Measurements from ENCODE around the gene SLC24A3. TPM values are rescaled to one million over a fixed set of nuclear protein-coding genes. Genes with fewer than 3 reads are reported as not detected.
"Not testable (repeated sequence)": the region's sequence is repeated elsewhere in the genome, so short reads cannot be mapped to it uniquely, and the experiment has no call there.

SLC24A3 gene
- total RNA-seq, 1 donor from 2014 or later, result 33.5 TPM

DNA sequence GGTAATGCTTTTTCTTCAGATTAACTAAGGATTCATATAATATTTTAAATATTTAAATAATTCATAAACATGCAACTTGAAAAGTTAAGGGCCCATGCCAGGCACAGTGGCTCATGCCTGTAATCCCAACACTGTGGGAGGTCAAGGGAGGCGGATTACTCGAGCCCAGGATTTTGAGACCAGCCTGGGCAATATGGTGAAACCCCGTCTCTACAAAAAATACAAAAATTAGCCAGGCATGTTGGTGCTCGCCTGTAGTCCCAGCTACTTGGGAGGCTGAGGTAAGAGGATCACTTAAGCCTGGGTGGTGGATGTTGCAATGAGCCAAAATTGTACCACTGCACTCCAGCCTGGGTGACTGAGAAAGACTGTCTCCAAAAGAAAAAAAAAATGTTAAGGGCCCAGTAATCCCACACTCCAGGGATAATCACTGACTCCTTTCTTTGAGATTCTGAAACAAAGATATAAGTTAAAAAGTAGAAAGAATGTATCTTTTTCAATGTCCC, 537.7 kb downstream of the SLC24A3 start:
- DNase-seq, result no peak

DNA sequence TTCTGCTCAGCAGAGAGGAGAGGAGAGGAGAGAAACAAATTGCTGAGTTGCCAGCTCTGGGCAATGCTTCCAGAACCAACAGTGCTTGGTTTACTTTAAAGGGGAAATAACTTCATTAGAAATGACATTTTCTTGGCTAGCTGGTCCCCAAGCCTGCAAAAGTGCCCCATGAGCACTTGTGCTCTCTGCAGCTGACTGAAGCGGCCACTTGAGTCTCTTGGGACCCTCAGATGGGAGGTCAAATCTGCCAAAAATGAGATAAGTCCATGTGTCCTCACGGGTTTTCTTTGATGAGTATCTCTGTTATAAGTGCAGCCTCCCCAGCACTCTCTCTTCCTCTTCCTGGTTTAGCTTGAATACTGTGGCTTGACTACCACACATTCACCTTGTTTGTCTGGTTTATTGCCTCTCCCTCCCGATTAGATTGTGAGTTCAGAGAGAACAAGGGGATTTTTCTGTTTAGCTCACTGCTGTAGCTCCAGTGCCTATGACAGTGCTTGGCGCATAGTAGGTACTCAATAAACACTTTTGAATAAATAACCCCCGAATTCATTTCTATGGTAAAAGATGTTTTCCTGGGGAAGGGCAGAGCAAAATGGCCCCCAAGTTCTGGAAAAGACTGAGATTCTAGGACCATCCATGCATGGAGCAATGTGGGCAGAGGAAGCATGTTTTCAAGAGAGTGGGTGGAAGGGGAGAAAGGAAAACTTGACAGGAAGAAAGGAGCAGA, 538.6 kb downstream of the SLC24A3 start:
- peak; percentile 34 for DNase-seq

DNA sequence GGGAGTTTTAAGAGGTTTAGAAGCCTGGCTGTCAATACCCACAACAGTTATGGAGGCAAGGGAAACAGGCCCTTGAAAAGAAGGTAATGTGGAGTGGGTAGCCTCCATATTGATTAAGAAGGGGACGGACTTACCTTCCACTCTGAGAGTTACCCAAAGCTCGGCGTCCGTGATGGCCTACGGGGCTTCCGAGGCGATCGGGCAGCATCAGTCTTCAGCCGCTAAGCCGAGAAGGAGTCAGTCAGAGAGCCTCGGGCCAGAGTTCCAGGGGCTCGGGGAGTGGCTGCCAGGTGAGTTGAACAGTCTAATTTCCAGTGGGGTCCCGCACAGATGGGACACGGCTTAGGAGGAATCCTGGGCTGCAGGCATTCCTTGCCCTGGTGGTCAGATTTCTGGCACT, 541.8 kb downstream of the SLC24A3 start:
- not testable (repeated sequence) for DNase-seq

DNA sequence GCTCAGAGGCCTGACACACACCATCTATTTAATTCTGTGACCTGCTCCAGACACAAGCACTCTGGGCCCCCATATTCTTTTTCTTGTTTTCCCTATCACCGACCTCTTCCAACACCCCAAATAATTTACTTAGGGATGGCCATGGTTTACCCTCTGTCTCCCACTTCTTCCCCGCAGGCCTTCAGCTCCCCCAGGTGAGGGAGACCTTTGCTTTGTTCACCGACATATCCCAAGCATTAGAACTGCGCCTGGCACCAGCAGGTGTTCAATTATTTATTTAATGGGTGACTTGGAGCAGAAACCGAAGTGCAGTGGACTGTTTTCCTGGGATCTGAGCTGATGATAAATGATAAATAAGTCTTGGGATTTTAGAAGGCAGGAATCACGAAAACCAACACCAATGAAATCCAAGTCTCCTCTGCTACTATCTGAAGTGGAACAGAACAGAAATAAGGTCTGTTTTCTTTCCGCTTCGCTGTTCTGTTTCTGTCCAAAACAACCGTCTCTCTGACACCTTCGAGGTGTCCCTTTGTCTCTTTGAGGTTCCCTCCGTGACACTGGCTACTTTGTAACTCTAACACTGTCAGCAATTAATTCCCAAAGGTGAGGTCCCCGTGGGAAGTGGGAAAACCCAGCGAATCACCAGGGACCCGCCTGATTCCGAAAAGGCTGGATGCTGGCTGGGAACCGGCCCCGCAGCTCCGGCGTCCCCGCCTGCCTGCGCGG, 544.5 kb downstream of the SLC24A3 start:
- peak; percentile 33 for DNase-seq

DNA sequence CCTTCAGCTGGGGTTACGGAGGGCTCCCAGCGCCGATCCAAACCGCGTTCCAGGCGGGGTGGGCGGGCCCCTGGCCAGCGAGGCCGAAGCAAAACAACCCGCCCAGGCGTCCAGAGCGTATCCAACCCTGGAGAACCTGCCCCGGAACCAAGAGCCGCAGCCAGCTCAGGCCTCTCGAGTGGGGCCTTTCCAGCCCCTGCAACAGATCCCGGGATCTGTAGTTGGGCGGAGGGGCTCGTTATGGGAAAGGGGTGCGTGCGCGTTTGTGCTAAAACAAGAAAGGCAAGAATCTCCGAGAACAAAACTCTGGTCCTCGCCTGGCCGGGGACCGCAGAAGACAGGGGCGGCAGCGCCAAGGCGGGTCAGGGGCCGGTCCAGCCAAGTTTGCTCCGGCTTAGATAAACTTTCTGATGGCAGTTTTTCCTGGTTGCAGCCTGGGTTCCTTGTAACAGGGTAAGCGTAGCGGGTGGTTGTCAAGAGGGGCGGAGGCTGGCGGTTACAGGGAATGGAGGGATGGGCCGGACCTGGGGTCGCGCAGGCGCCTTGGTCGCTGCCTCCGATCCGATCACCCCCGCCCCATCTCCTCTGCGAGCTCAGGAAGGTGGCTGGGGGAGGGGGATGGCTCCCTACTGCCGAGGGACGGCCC, 545.2 kb downstream of the SLC24A3 start:
- peak; percentile 97 for DNase-seq

DNA sequence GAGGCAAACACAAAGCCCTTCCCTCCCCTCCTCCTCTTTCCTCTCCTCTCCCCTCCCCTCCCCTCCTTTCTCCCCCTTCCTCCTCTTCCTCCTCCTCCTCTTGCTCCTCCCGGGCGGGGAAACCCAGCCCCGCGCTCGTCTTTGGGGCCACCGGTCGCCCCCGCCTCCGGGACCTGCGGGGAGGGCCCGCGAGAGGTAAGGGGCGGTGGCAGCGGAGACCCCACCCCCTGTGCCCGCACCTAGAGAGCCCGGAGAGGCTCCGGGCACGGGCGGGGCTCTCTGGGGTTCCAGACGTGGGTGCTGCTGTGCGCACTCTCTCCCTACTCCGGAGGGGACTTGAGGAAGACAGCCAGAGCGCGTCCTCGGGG, 545.7 kb downstream of the SLC24A3 start, which contains the start of gene RIN2:
Gene RIN2 (plus strand): TSS at position 126 of the 368 bp plus-strand sequence. CDS start 131,344 bp downstream, outside the sequence.
- DNase-seq, result no peak

DNA sequence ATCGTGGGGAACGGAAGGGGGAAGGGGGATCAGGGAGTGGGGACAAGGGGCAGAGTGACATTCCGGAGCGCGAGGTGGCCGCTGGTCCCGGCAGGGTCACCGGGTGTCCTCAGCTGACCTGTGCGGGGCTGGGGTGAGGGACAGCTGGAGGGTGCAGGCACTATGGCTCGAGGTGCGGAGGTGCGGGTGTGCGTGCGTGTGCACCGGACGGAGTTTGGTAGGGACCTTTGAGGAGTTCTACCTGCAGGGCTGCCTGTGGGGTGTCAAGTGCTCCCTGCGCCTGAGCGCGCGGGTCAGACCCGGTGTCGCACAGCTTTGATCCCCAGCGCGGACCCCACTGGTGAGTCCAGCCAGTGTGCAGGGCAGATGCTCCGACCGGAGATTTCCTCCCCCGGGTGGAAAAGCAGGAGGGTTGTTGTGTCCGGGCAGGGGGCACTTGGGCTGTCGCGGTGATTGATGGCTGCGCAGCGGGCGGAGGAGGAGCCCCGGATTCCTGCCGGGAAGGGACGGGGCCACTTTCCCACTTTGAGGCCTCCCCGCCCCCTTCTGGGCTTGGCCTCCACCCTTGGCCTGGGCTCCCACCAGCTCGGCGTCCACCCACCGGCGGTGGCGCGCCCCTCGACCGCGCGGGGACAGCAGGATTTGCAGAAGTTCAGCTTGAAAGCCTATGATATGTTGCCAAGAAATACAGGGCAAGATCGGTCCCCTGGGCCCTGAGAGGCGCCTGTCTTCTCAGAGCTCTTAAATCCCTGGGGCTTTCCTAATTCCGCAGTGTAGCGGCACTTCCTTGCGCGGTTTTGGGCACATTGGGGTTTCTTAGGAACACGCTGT, 546.3 kb downstream of the SLC24A3 start:
- peak; percentile 78 for DNase-seq

DNA sequence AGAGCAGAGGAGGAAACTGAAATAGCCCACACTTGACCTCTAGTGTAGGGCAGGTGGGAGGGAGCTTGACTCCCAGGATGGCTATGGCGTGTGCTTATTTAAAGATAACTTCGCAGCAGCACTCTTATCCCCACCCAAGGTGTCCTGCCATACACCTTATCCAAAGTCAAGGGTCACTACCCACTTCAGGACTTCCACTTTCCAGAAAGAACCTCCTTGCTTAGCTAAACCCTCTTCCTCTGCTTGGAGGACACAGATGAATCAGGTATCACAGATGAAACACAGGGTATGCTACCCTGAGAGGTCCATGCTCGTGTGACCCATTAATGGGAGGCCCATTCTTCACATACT, 547.9 kb downstream of the SLC24A3 start:
- DNase-seq, result no peak

DNA sequence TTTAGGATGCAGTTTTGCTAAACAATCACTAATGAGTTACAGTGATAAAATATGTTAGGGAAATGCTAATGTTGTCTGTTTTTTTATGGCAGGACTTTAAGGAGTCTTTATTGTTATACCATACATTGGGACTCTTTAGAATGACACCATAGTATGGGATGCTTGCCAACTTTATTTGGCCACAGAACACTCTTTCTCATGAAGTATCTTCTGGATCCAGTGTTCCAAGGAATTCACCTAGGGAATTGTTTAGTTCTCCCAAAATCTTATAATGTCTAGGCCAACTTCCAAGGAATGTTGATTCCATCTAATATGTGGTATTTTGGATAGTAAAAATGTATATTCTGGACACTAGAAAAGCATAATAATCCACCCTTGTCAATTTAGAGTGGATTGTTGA, 548.9 kb downstream of the SLC24A3 start:
- DNase-seq, result peak; percentile 68

DNA sequence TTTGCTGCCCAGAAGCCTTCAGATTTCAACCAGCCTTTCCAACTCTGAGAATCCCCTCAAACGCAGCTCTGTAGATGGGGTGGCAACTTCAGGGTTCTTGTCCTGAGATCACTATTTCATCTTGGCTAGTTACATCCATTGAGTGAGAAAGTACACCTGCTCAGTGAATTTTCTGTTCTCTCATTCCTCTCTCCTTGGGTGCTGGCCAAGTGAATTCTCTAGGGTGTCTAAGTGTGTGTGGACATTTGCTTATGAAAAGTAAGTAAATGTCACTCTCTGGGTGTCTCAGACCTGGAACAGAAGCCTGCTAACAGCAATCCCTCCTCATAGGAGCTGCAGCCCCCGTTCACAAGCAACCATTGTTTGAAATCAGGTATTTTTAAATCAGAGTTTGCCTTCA, 549.4 kb downstream of the SLC24A3 start:
- peak; percentile 79 for DNase-seq

DNA sequence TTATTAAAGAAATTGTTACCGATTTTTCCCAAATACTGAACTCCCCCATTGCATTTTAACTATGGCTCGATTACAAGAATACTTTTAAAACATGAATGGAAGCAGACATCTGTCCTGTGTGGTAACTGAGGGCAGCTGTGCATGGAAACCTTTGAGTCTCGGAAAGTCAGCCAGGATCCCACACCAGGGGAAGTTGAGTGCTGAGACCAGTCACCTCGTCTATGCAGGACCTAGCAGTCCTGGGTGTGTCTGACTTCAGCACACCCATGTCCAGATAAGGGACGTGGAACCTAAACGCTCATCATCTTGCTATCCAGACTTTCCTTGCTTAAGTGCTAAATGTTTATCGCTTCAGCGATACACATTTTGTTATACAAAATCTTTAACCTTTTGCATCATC, 551.8 kb downstream of the SLC24A3 start:
- no peak for DNase-seq

DNA sequence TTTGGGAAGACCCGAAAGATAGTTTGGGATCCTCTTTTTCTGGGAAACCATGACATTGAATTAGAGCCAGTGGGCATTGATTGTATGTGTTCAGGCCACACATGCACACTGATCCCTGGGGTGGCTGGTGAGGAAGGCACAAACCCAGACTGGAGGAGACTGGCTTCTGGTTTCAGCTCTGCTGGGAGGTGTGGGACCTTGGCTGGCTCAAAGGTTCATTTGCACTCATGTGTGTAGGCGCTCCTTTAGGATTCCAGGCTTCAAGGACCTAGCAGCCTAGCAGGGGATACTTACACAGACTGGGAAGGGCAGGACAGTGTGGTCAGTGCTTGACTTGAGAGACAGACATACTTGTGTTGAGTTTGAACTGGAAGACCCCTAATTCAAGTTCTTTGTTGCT, 552.8 kb downstream of the SLC24A3 start:
- no peak for DNase-seq

DNA sequence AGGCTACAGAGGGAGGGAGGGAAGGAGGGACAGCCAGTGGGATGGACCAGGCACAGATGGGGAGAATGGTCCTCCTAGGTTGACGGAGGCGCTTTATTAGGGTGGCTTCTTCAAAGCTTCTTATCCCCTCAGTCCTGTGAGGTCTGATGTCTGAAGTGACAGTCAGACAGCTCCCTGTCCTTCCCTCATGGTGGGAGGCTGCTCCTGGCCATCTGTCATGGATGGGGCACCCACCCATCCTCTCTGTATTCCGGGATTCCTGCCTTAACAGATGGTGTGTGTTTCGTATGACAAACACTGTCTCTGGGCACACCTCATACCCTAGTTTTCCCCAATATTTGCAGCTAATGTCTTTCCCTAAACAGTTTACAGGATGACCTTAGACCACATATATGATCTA, 553.5 kb downstream of the SLC24A3 start:
- no peak for DNase-seq

DNA sequence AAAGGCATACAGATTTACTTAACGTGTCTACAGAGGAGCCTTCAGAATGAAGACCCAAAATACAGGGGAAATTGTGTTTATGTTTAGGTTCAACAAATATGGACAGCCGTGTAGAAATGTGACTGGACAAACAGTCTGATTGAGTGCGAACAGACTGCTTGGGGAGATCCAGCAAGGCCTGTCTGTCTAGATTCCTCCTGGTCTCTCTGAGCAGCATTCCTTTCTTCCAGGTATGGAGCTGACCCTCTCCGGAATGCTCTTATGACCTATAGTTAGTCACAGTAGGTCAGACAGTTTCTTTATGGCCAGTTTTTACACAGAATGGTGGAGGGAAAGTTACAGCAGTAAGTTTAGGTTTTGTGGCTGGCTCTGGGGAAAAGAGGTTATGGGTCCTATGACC, 554.6 kb downstream of the SLC24A3 start:
- no peak for DNase-seq

DNA sequence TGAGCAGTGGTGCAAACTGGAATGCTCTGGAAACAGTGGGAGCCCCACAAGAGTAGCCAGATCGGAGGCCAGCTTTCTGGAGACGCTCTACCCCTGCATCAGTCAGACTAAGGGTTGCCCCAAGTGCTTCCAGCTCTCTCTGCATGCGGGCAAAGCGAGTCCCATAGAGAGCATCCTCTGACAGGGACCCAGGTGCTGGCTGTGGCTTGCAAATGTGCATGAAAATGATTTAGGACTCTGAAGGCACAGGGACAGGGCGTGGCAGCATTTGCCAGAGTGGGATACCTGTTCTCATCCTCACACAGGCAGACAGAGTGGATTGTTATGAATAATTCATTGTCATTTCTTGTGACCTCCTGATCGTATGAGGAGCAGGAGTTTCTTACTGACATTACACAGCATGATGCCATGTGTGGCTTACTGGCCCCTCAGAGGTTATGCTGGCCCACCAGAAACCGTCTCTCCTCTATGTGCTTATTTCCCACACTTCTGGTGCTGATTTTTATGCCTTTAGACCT, 555.9 kb downstream of the SLC24A3 start:
- DNase-seq, result no peak

DNA sequence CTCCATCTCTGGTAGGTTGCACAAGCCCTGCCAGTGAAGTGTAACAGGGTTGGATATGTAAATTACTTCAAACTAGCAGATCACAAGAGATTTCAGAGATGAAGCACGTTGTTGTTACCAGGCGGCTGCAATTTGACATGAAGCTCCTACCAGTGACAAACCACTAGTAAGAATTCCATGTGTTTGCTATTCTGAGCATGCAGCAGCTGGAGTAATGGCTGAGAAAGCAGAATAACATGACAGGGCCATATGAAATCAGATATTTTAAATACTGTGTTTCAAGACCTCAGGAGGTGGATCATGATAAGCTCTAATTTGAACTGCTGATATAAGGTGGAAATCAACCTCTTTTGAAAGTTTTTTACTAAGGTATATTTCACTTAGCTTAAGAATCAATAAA, 557.1 kb downstream of the SLC24A3 start:
- peak; percentile 62 for DNase-seq

DNA sequence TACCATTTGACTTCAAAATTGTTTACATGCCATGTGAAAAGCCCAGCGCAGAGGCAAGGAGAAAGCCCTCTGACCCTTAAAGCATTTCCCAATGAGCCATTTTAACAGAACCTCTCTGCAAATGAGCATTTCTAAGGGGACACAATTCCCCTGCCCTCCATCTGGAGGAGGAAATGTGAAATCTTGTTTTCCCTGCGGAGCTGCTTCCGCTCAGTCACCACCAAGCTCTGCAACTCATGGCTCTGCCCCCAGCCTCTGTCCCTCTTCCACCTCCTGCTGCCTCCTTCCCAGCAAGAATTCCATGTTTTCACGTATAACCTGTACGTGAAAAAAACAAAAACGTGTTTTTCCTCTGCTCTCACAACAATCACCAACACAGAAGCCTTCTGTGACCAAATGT, 557.9 kb downstream of the SLC24A3 start:
- DNase-seq, result no peak

DNA sequence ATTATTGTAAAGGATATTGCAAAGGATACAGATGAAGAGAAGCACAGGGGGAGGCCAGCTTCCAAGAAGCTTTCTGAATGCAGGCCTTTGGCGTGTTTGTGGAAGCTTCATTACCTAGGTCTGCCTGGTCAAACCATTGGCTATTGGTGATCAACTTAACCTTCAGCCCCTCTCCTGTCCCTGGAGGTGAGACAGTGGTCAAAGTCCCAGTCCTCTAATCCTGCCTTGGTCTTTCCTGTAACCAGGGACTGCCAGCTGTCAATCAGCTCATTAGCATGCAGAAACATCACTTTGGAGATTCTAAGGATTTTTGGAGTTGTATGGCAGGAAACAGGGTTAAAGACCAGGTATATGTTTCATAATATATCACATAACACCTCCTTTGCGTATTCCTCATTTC, 558.6 kb downstream of the SLC24A3 start:
- DNase-seq, result no peak

Data from tongue (tissue), 2 donors.